H9 (cell line): ENCODE results near the gene TXNDC11. TPM values are rescaled to one million over a fixed set of nuclear protein-coding genes. Genes with fewer than 3 reads are reported as not detected.

Experiments
- DNase-seq: peaks from one replicate; pipeline ENCODE4 v3.0.0-alpha.2; 2017
- H2AFZ ChIP-seq: one replicate; pipeline ENCODE4 v1.6.1; 2013; ENCODE audit warnings: mild to moderate bottlenecking, low read length, control low read depth, moderate library complexity
- H2AK5ac ChIP-seq: 2 replicates; pipeline ENCODE4 v1.6.1; 2013; ENCODE audit warnings: low read length, control low read depth, mixed read lengths; ENCODE audit not compliant: insufficient read length
- H2BK120ac ChIP-seq: one replicate; pipeline ENCODE4 v1.6.1; 2013; ENCODE audit warnings: low read depth, mild to moderate bottlenecking, low read length, control low read depth, inconsistent platforms; ENCODE audit not compliant: poor library complexity, severe bottlenecking
- H2BK12ac ChIP-seq: 2 replicates; pipeline ENCODE4 v1.6.1; 2013; ENCODE audit warnings: low read length, control low read depth, mixed read lengths, low read depth; ENCODE audit not compliant: insufficient read length
- H2BK15ac ChIP-seq: 2 replicates; pipeline ENCODE4 v1.6.1; 2013; ENCODE audit warnings: low read depth, low read length, control low read depth
- H2BK20ac ChIP-seq: one replicate; pipeline ENCODE4 v1.6.1; 2013; ENCODE audit warnings: low read depth, mild to moderate bottlenecking, low read length, control low read depth, inconsistent platforms; ENCODE audit not compliant: poor library complexity, severe bottlenecking
- H2BK5ac ChIP-seq: 2 replicates; pipeline ENCODE4 v1.6.1; 2013; ENCODE audit warnings: low read length, control low read depth, mixed read lengths; ENCODE audit not compliant: insufficient read length
- H3K14ac ChIP-seq: 2 replicates; pipeline ENCODE4 v1.6.1; 2013; ENCODE audit warnings: low read length, control low read depth; ENCODE audit not compliant: insufficient read depth
- H3K18ac ChIP-seq: 2 replicates; pipeline ENCODE4 v1.6.1; 2013; ENCODE audit warnings: low read depth, mild to moderate bottlenecking, mixed read lengths, low read length, control low read depth; ENCODE audit not compliant: insufficient read length
- H3K23ac ChIP-seq: 2 replicates; pipeline ENCODE4 v1.6.1; 2013; ENCODE audit warnings: low read length, control low read depth, mixed read lengths, low read depth; ENCODE audit not compliant: insufficient read length
- H3K23me2 ChIP-seq: 2 replicates; pipeline ENCODE4 v1.6.1; 2013; ENCODE audit warnings: low read depth, mild to moderate bottlenecking, mixed read lengths, low read length, control low read depth; ENCODE audit not compliant: insufficient read length, poor library complexity, severe bottlenecking
- H3K27ac ChIP-seq: 2 replicates; pipeline ENCODE4 v1.5.1; 2013; ENCODE audit warnings: low read length, control low read depth, mixed read lengths, low read depth; ENCODE audit not compliant: insufficient read length
- H3K27me3 ChIP-seq: 2 replicates; pipeline ENCODE4 v1.6.1; 2013; ENCODE audit warnings: low read length, control low read depth, inconsistent platforms; ENCODE audit not compliant: insufficient read depth
- H3K4ac ChIP-seq: 2 replicates; pipeline ENCODE4 v1.6.1; 2013; ENCODE audit warnings: low read depth, mild to moderate bottlenecking, control low read depth, inconsistent platforms, low read length, moderate library complexity
- H3K4me1 ChIP-seq: 2 replicates; pipeline ENCODE4 v1.6.1; 2013; ENCODE audit warnings: low read length, control low read depth, inconsistent platforms; ENCODE audit not compliant: insufficient read depth
- H3K4me2 ChIP-seq: 2 replicates; pipeline ENCODE4 v1.6.1; 2013; ENCODE audit warnings: low read length, control low read depth, mixed read lengths; ENCODE audit not compliant: insufficient read length, insufficient read depth
- H3K56ac ChIP-seq: 2 replicates; pipeline ENCODE4 v1.6.1; 2013; ENCODE audit warnings: low read depth, mild to moderate bottlenecking, mixed read lengths, low read length, control low read depth; ENCODE audit not compliant: insufficient read length
- H3K79me1 ChIP-seq: 2 replicates; pipeline ENCODE4 v1.6.1; 2013; ENCODE audit warnings: low read depth, mild to moderate bottlenecking, moderate library complexity, low read length, control low read depth, inconsistent platforms; ENCODE audit not compliant: insufficient read depth, poor library complexity, severe bottlenecking
- H3K79me2 ChIP-seq: 2 replicates; pipeline ENCODE4 v1.6.1; 2013; ENCODE audit warnings: low read length, control low read depth, inconsistent platforms; ENCODE audit not compliant: insufficient read depth
- H3K9ac ChIP-seq: 2 replicates; pipeline ENCODE4 v1.6.1; 2013; ENCODE audit warnings: low read length, control low read depth, mixed read lengths; ENCODE audit not compliant: insufficient read length; ENCODE audit errors: extremely low read depth
- H3K9me3 ChIP-seq: one replicate; pipeline ENCODE4 v1.6.1; 2013; ENCODE audit warnings: low read depth, low read length, inconsistent platforms; ENCODE audit not compliant: control insufficient read depth
- H3T11ph ChIP-seq: one replicate; pipeline ENCODE4 v1.6.1; 2013; ENCODE audit warnings: mild to moderate bottlenecking, low read length, control low read depth, inconsistent platforms
- H4K20me1 ChIP-seq: one replicate; pipeline ENCODE4 v1.6.1; 2013; ENCODE audit not compliant: control insufficient read depth, insufficient read length, insufficient read depth
- H4K5ac ChIP-seq: 2 replicates; pipeline ENCODE4 v1.6.1; 2013; ENCODE audit warnings: low read depth, mild to moderate bottlenecking, mixed read lengths, low read length, control low read depth; ENCODE audit not compliant: insufficient read length
- H4K8ac ChIP-seq: replicated peaks from 2 replicates; pipeline ENCODE4 v1.6.1; 2013; ENCODE audit warnings: low read length, control low read depth, mixed read lengths, low read depth; ENCODE audit not compliant: insufficient read length
- H4K91ac ChIP-seq: 2 replicates; pipeline ENCODE4 v1.6.1; 2013; ENCODE audit warnings: low read depth, mild to moderate bottlenecking, moderate library complexity, mixed read lengths, low read length, control low read depth; ENCODE audit not compliant: insufficient read length
- H3K27ac Mint-ChIP-seq, 3 experiments: 2 replicates in 2 of 3; 3 replicates in 1 of 3; pipeline ENCODE4 v1.8.0; 2020 to 2021; ENCODE audit warnings: mixed read lengths in 3 of 3, mild to moderate bottlenecking in 1 of 3, moderate library complexity in 1 of 3
- H3K27me3 Mint-ChIP-seq: 2 replicates; pipeline ENCODE4 v1.8.0; 2021; ENCODE audit warnings: low read depth, mild to moderate bottlenecking, moderate library complexity, mixed read lengths
- H3K36me3 Mint-ChIP-seq, 3 experiments: 2 replicates in 2 of 3; 3 replicates in 1 of 3; pipeline ENCODE4 v1.8.0; 2020 to 2021; ENCODE audit warnings: low read depth in 3 of 3, mixed read lengths in 3 of 3; ENCODE audit not compliant: insufficient read depth in 1 of 3
- H3K4me1 Mint-ChIP-seq, 2 experiments: 2 replicates each; pipeline ENCODE4 v1.8.0; 2020; ENCODE audit warnings: mixed read lengths in 2 of 2
- H3K4me3 Mint-ChIP-seq, 2 experiments: 2 replicates in 1 of 2; 3 replicates in 1 of 2; pipeline ENCODE4 v1.8.0; 2020 to 2021; ENCODE audit warnings: mild to moderate bottlenecking in 2 of 2, mixed read lengths in 2 of 2, moderate library complexity in 1 of 2
- H3K9me3 Mint-ChIP-seq, 2 experiments: 2 replicates in 1 of 2; 3 replicates in 1 of 2; pipeline ENCODE4 v1.8.0; 2020; ENCODE audit warnings: mild to moderate bottlenecking in 2 of 2, mixed read lengths in 2 of 2, moderate library complexity in 1 of 2
- total RNA-seq: library from RNA; stranded (reverse); gene quantifications from 2 replicates; pipeline ENCODE4 v1.2.1, GENCODE V29; 2021
- TF ChIP-seq, protein P1 (sequence below): fragments of 200-600 bp; sonication (generic); conservative IDR thresholded peaks from 3 replicates; pipeline ENCODE4 v1.8.0; 2021; ENCODE audit warnings: antibody characterized with exemption, mild to moderate bottlenecking

Gene TXNDC11
- total RNA-seq, 1 experiment from 2014 or later: 12.2 TPM

GRCh38 chr16:11716336-11716735 is 26.3 kb downstream of the TXNDC11 start:
- Mint-ChIP-seq H3K4me3 (no peak overlapping the region), H3K4me1 (no peaks in the 10 kb centered on the region; a peak in 1 of 4 replicates), H3K36me3 (peaks cover 2 to 23% (median 8%) of the 10 kb centered on the region in 3 experiments; a peak in 6 of 7 replicates), H3K27ac (no peak overlapping the region), H3K27me3 (no peaks in the 10 kb centered on the region), H3K9me3 (no peaks in the 10 kb centered on the region)
- Histone ChIP-seq H3K9me3 (no peaks in the 10 kb centered on the region), H3K9ac (no peak overlapping the region), H2BK15ac (no peak overlapping the region), H4K5ac (no peak overlapping the region), H3K18ac (no peak overlapping the region), H4K91ac (no peak overlapping the region), H4K20me1 (no peaks in the 10 kb centered on the region), H3K23me2 (no peaks in the 10 kb centered on the region), H2BK12ac (no peak overlapping the region), H2BK20ac (no peak overlapping the region), H3K27ac (no peak overlapping the region), H2AFZ (no peak overlapping the region), H2BK120ac (no peak overlapping the region), H3K23ac (no peak overlapping the region), H4K8ac (no peak overlapping the region), H2BK5ac (no peak overlapping the region), H3K79me1 (no peaks in the 10 kb centered on the region), H3K14ac (no peak overlapping the region), H3K27me3 (no peaks in the 10 kb centered on the region), H3K4me1 (no peaks in the 10 kb centered on the region), H2AK5ac (no peak overlapping the region), H3K4me2 (no peak overlapping the region), H3K56ac (no peak overlapping the region), H3T11ph (no peak overlapping the region), H3K79me2 (no peaks in the 10 kb centered on the region), H3K4ac (no peak overlapping the region)
- DNase-seq: no peak
- TF ChIP-seq, protein P1, sequence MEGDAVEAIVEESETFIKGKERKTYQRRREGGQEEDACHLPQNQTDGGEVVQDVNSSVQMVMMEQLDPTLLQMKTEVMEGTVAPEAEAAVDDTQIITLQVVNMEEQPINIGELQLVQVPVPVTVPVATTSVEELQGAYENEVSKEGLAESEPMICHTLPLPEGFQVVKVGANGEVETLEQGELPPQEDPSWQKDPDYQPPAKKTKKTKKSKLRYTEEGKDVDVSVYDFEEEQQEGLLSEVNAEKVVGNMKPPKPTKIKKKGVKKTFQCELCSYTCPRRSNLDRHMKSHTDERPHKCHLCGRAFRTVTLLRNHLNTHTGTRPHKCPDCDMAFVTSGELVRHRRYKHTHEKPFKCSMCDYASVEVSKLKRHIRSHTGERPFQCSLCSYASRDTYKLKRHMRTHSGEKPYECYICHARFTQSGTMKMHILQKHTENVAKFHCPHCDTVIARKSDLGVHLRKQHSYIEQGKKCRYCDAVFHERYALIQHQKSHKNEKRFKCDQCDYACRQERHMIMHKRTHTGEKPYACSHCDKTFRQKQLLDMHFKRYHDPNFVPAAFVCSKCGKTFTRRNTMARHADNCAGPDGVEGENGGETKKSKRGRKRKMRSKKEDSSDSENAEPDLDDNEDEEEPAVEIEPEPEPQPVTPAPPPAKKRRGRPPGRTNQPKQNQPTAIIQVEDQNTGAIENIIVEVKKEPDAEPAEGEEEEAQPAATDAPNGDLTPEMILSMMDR: no peak
